Endothelial cell of umbilical vein (primary cell): ENCODE measurements around the gene PIP5K1A. TPM values are rescaled to one million over a fixed set of nuclear protein-coding genes. Genes with fewer than 3 reads are reported as not detected.
"Not testable (repeated sequence)": the region's sequence is repeated elsewhere in the genome, so short reads cannot be mapped to it uniquely, and the experiment has no call there.

Experiments
- BruUV-seq: library from RNA; stranded (reverse); fragments of 400-500 nt; replicated peaks from 2 replicates; lab custom pipeline; 2021; lab: Mats Ljungman, UMichigan
- CTCF ChIA-PET: fragments of 300-600, 350-600 bp; sonication (Branson Sonifier 250); formaldehyde crosslinking; loops from one replicate; lab custom pipeline; 2021; ENCODE audit warnings: antibody characterized with exemption, inconsistent platforms; lab: Charles Lee
- POLR2A ChIA-PET: fragments of 300-600, 350-600 bp; sonication (Branson Sonifier 250); formaldehyde crosslinking; loops from one replicate; lab custom pipeline; 2021; ENCODE audit warnings: antibody characterized with exemption, inconsistent platforms; lab: Charles Lee
- DNase-seq: peaks from one replicate; pipeline ENCODE4 v3.0.0-alpha.2; 2011; ENCODE audit warnings: low read depth, low spot score
- FAIRE-seq: peaks from 2 replicates; lab custom pipeline; 2011; peaks lifted over from hg19 to GRCh38; lab: Jason Lieb, UNC
- H2AFZ ChIP-seq: 2 replicates; pipeline ENCODE4 v1.6.0; 2012; ENCODE audit warnings: low read depth, low read length, control low read depth, inconsistent platforms
- H3K27ac ChIP-seq: 2 replicates; pipeline ENCODE4 v1.5.1; 2011; ENCODE audit warnings: low read depth, mild to moderate bottlenecking, control low read depth, low read length, moderate library complexity; ENCODE audit not compliant: insufficient read depth
- H3K27me3 ChIP-seq, 2 experiments: 2 replicates each; pipeline versions ENCODE4 v1.6.0 to v1.6.1; 2011; ENCODE audit warnings: low read length in 2 of 2, mixed read lengths in 1 of 2; ENCODE audit not compliant: control insufficient read depth in 2 of 2, insufficient read depth in 2 of 2
- H3K36me3 ChIP-seq, 2 experiments: 2 replicates in 1 of 2; 3 replicates in 1 of 2; pipeline ENCODE4 v1.5.1; 2011; ENCODE audit warnings: low read length in 2 of 2, mild to moderate bottlenecking in 1 of 2, moderate library complexity in 1 of 2; ENCODE audit not compliant: control insufficient read depth in 2 of 2, insufficient read depth in 2 of 2; ENCODE audit errors: extremely low read depth in 1 of 2
- H3K4me1 ChIP-seq: 3 replicates; pipeline ENCODE4 v1.5.1; 2011; ENCODE audit warnings: mild to moderate bottlenecking, low read length; ENCODE audit not compliant: control insufficient read depth, insufficient read depth; ENCODE audit errors: extremely low read depth
- H3K4me2 ChIP-seq: 2 replicates; pipeline ENCODE4 v1.6.1; 2011; ENCODE audit warnings: low read length, control low read depth, mixed read lengths; ENCODE audit not compliant: insufficient read depth
- H3K4me3 ChIP-seq, 3 experiments: fragments of 200-600 bp in 1 of 3; sonication (generic), shearing (Covaris generic) in 1 of 3; replicated peaks in 1 of 3; 2 replicates each; pipeline ENCODE4 v1.5.1; 2011 to 2016; ENCODE audit warnings: control low read depth in 3 of 3, low read length in 3 of 3, mild to moderate bottlenecking in 2 of 3, inconsistent platforms in 1 of 3, low read depth in 1 of 3, moderate library complexity in 1 of 3; ENCODE audit not compliant: insufficient read depth in 1 of 3
- H3K79me2 ChIP-seq: 2 replicates; pipeline ENCODE4 v1.6.0; 2012; ENCODE audit warnings: low read length, inconsistent platforms; ENCODE audit not compliant: control insufficient read depth, insufficient read depth
- H3K9ac ChIP-seq: replicated peaks from 2 replicates; pipeline ENCODE3; 2011; ENCODE audit warnings: low read length, control low read depth; ENCODE audit not compliant: insufficient read depth; ENCODE audit errors: extremely low read depth
- H3K9me1 ChIP-seq: replicated peaks from 3 replicates; pipeline ENCODE4 v1.6.0; 2011; ENCODE audit warnings: mild to moderate bottlenecking, low read length; ENCODE audit not compliant: control insufficient read depth, insufficient read depth; ENCODE audit errors: extremely low read depth
- H3K9me3 ChIP-seq: replicated peaks from 2 replicates; pipeline ENCODE4 v1.5.1; 2012; ENCODE audit warnings: low read length, inconsistent platforms; ENCODE audit not compliant: control insufficient read depth, insufficient read depth
- H4K20me1 ChIP-seq: replicated peaks from 2 replicates; pipeline ENCODE3; 2011; ENCODE audit warnings: mild to moderate bottlenecking, low read length; ENCODE audit not compliant: control insufficient read depth, insufficient read depth; ENCODE audit errors: extremely low read depth
- EZH2 ChIP-seq: IDR thresholded peaks from 2 replicates; pipeline ENCODE4 v1.6.1; 2012; ENCODE audit warnings: borderline replicate concordance, low read depth, mild to moderate bottlenecking, moderate library complexity, low read length, inconsistent platforms; ENCODE audit not compliant: severe bottlenecking
- FOS ChIP-seq: IDR thresholded peaks from 2 replicates; pipeline ENCODE4 v1.6.1; 2011; ENCODE audit warnings: mild to moderate bottlenecking, low read length, moderate library complexity, borderline replicate concordance; ENCODE audit not compliant: insufficient read depth
- JUN ChIP-seq: IDR thresholded peaks from 2 replicates; pipeline ENCODE4 v1.6.1; 2011; ENCODE audit warnings: borderline replicate concordance, low read depth; ENCODE audit not compliant: insufficient read length, insufficient read depth
- dilution Hi-C: fragments of 300-500 bp; cut with MboI; formaldehyde crosslinking; loops from one replicate; pipeline ENCODE4 v1.15.0; 2019; ENCODE audit warnings: low sequenced_read_pairs; ENCODE audit not compliant: extremely low pct_ligation_motif_present
- intact Hi-C: fragments of 100-400 bp; cut with micrococcal nuclease; formaldehyde crosslinking; loops from one replicate; pipeline ENCODE4 v1.10.0; 2022
- polyA plus RNA-seq, 4 experiments: library from polyadenylated mRNA; depleted of rRNA in 3 of 4; stranded (reverse) in 3 of 4; unstranded in 1 of 4; fragments of >200 nt; gene quantifications; 2 replicates each; pipeline versions ENCODE4 v1.2.1 to v1.2.3, GENCODE V29; 2011 to 2012; ENCODE audit warnings: missing spikeins in 1 of 4
- total RNA-seq: library from RNA; stranded (reverse); gene quantifications from 2 replicates; pipeline ENCODE4 v1.2.3, GENCODE V29; 2021
- TF ChIP-seq, protein P1 (sequence below), 2 donors: IDR thresholded peaks; 1 replicate in 1 of 2; 2 replicates in 1 of 2; pipeline ENCODE4 v1.5.1; 2011; ENCODE audit warnings: low read length in 2 of 2, mild to moderate bottlenecking in 2 of 2, moderate library complexity in 2 of 2, control low read depth in 1 of 2, inconsistent platforms in 1 of 2, low read depth in 1 of 2; ENCODE audit not compliant: insufficient read depth in 1 of 2; ENCODE audit errors: extremely low read depth in 1 of 2

Gene PIP5K1A
- total and polyA plus RNA-seq, 2 donors (not counting 3 experiments of a cell fraction or from before 2014, with no cell fraction given): 72.1 to 79.3 TPM

DNA sequence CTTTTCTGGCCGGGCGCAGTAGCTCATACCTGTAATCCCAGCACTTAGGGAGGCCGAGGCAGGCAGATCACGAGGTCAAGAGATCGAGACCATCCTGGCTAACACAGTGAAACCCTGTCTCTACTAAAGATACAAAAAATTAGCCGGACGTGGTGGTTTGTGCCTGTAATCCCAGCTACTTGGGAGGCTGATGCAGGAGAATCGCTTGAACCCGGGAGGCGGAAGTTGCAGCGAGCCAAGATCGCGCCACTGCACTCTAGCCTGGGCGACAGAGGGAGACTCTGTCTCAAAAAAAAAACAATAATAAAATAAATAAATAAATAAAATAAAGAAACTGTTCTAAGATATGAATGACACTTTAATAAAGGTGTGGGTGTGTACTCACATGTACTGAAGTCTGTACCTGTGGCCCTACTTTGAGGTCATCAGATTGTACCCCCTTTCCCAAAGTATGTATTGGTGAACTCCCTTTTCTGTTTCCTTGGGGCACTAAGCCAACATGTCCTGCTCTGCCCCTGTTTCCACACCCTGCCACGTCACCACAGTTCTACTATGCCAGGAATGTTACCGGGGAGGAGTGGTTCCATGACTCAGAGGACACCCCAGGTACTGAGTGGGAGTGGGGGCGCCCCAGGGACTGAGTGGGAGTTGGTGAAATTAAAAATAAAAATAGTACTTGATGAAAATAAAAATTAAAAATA is 3.3 kb upstream of the PIP5K1A start:
- Histone ChIP-seq H3K27ac (peak overlapping the region; percentile 51), H3K4me3 (peak overlapping the region in 1 of 3 experiments; percentile 31), H3K79me2 (peaks cover 15% of the 10 kb centered on the region), H3K9ac (peak overlapping the region; percentile 28), H3K4me2 (peak overlapping the region; percentile 21), H3K4me1 (peaks cover 13% of the 10 kb centered on the region)
- H2AFZ ChIP-seq, H3K9me1 ChIP-seq, FAIRE-seq, BruUV-seq, H3K36me3 ChIP-seq, H4K20me1 ChIP-seq, dilution Hi-C loops, H3K9me3 ChIP-seq, H3K27me3 ChIP-seq: not testable (repeated sequence)
- CTCF ChIA-PET: interaction anchor here (0.8 to 3.2 kb wide), 7 partner anchors 33 to 146 kb away, joined by 3 to 45 read pairs (median 5); partner anchors contain the start of gene ZNF687
- peak; percentile 39 for TF ChIP-seq FOS
- TF ChIP-seq JUN: peak; percentile 12
- intact Hi-C loops: loop anchor here (5.0 to 10.0 kb wide), 2 partner anchors 132 to 960 kb away; partner anchors contain the start of genes ANP32E and PI4KB
- DNase-seq: peak; percentile 50
- POLR2A ChIA-PET: interaction anchor here (0.7 kb wide), 1 partner anchor 188 kb away, joined by 5 read pairs; no protein-coding TSS in a partner anchor

DNA sequence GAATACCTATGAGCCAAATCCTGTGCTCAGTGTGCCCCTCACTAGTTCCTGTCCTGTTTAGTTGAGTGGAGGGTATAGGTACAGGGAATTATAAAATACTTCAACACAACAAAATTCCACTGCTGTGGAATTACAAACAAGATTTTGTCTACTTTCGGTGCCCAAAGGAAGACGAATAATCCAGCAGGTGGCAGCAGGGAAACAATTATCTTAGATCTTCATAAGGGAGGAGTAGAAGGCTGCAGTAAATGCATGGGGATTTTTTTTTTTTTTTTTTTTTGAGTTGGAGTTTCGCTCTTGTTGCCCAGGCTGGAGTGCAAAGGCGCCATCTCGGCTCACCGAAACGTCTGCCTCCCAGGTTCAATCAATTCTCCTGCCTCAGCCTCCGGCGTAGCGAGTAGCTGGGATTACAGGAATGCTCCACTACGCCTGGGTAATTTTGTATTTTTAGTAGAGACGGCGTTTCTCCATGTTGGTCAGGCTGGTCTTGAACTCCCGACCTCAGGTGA is 2.0 kb upstream of the PIP5K1A start:
- DNase-seq: peak; percentile 86
- peak overlapping the region; percentile 38 for H3K27ac ChIP-seq
- H3K9ac ChIP-seq: peak overlapping the region; percentile 47

More for the DNA sequence above, 2.0 kb upstream of the PIP5K1A start:
- H3K4me3 ChIP-seq: peak overlapping the region in 1 of 3 experiments; percentile 27
- no peaks in the 10 kb centered on the region for H3K27me3 ChIP-seq
- H4K20me1 ChIP-seq: peaks cover 2% of the 10 kb centered on the region
- ChIA-PET POLR2A (no interaction called here), CTCF (interaction anchor here (0.9 to 3.2 kb wide), 8 partner anchors 32 to 145 kb away, joined by 3 to 45 read pairs (median 4); partner anchors contain the start of gene CDC42SE1)
- peaks cover 19% of the 10 kb centered on the region for H3K4me1 ChIP-seq
- H3K36me3 ChIP-seq: no peaks in the 10 kb centered on the region
- intact Hi-C loops (loop anchor here (1.0 to 10.0 kb wide), 4 partner anchors 55 to 962 kb away; partner anchors contain the start of genes ANP32E and PI4KB), dilution Hi-C loops (no loop called here)
- TF ChIP-seq, protein P1, sequence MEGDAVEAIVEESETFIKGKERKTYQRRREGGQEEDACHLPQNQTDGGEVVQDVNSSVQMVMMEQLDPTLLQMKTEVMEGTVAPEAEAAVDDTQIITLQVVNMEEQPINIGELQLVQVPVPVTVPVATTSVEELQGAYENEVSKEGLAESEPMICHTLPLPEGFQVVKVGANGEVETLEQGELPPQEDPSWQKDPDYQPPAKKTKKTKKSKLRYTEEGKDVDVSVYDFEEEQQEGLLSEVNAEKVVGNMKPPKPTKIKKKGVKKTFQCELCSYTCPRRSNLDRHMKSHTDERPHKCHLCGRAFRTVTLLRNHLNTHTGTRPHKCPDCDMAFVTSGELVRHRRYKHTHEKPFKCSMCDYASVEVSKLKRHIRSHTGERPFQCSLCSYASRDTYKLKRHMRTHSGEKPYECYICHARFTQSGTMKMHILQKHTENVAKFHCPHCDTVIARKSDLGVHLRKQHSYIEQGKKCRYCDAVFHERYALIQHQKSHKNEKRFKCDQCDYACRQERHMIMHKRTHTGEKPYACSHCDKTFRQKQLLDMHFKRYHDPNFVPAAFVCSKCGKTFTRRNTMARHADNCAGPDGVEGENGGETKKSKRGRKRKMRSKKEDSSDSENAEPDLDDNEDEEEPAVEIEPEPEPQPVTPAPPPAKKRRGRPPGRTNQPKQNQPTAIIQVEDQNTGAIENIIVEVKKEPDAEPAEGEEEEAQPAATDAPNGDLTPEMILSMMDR (IDR thresholded peaks at IDR 0.05; ENCODE audit: extremely low read depth in 1 of 2, insufficient read depth in 1 of 2, low read depth in 1 of 2, low read length in 2 of 2): peak; percentile 35 to 42
- TF ChIP-seq EZH2: no peak
- no peaks in the 10 kb centered on the region for H3K9me3 ChIP-seq
- H2AFZ ChIP-seq: peak overlapping the region; percentile 1
- peak overlapping the region; percentile 48 for H3K4me2 ChIP-seq
- FAIRE-seq: peak; percentile 79
- no peaks in the 10 kb centered on the region for H3K9me1 ChIP-seq
- H3K79me2 ChIP-seq: peaks cover 26% of the 10 kb centered on the region
- no TSS peak for BruUV-seq
